Raji (cell line): ENCODE results near the gene NCAM1.

Experiments
- POLR2A ChIP-seq: IDR thresholded peaks from 2 replicates; pipeline ENCODE4 v1.6.1; 2011; ENCODE audit warnings: low read depth, low read length, control low read depth; ENCODE audit not compliant: insufficient read depth

The NCAM1 gene

DNA sequence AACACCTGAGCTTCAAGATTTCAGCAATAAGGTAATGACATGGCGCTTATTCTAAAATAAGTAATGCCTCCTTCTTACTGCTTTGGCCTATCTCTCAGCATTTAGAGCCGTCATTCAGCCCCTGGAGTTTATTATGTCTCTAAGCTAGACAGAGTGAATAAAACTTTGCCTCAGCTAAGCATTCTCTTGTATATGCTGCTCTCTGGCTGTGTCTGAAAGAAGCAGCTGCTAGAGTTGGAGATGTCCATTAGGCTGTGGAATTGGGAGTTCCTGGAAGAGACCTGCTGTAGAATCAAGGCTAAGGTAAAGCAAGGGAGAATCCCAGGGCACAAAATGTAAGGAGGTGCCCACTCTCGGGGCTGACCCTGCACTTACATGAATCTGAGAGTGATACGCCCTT is 317.7 kb downstream of the NCAM1 start:
- no peak for TF ChIP-seq POLR2A

DNA sequence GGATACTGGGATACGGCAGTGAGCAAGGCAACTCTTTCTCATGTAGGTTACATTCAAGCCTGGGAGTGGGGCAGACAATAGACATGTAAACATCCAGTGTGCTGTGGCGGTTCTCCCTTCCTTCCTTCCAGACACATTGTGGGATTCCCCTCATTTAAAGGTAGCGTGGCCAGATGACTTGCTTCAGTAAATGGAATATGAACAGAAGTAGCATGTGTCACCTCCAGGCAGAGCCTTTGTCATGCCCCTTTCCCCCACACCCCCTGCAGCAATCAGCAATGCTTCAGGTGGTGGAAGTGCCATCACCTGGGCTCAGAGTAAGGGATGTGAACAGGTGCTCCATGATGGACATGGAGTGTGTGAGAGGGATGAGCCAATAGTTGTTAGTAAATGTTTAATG is 318.4 kb downstream of the NCAM1 start:
- TF ChIP-seq POLR2A, result no peak

DNA sequence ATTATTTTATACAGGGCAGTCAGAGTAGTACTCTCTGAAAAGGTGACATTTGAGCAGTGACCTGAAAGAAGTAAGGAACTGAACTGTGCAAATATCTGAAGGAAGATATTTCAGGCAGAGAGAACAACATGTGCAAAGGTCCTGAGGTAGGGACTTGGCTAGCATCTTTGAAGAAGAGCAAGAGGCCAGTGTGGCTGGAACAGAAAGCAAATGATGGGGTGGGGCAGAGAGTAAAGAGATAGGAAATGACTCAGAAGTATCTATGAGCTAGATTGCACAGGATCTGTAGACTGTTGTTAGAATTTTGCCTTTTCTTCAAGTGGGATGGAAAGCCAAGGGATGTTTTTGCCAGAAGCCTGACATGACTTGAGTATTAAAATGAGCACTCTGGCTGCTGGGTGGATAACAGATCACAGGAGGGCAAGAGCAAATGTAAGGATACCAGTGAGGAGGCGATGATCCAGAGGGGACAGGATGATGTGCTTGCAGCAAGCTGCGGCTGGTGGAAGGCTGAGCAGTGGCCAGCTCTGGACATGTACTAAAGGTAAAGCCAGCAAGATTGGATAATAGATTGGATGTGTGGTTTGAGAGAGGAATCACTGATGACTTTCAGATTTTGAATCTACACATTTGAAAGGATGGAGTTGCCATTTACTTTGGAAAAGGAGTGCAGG is 320.0 kb downstream of the NCAM1 start:
- TF ChIP-seq POLR2A, result no peak

DNA sequence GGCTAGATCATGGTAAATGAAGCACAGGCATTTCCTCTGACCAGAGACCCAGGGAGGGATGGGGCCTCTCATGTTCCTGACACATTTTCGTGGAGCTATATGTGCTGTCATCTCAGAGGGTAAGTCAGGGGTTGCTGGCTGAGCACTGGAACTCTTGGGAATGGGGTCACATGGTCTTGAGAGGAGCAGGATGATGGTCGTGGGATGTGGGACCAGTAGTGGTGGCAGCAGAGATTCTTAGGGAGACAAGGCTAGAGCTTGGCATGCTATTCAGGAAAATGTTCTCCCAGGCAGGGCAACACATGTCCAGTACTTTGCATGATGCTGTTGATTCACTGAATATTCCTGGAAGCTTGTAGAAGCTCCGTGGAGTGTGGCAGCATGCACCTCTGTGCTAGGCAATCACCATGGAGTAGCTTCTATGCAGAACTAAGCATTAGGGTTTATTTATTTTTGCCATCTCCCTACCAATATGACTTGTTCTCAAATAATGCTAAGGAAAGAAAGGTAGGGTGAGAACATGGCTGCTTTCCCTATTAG is 321.7 kb downstream of the NCAM1 start:
- TF ChIP-seq POLR2A, result no peak

DNA sequence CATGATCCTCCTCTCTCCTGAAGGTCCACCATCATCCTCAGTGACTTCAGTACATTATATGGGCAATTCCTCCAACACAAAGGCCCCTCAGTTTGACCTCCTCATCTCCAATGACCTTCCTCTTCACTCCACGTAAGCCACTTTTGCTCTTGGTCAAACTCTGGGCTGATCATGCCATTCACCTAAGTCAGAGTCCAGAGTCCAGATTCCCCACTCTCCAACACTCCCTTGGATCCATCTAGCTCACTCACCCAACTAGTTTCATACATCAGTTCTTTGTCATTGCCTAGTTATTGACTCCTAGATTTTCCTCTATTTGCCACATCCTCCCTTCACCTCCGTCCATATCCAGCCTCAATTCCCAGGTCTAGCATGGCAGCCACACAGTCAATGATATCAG is 322.7 kb downstream of the NCAM1 start:
- no peak for TF ChIP-seq POLR2A

DNA sequence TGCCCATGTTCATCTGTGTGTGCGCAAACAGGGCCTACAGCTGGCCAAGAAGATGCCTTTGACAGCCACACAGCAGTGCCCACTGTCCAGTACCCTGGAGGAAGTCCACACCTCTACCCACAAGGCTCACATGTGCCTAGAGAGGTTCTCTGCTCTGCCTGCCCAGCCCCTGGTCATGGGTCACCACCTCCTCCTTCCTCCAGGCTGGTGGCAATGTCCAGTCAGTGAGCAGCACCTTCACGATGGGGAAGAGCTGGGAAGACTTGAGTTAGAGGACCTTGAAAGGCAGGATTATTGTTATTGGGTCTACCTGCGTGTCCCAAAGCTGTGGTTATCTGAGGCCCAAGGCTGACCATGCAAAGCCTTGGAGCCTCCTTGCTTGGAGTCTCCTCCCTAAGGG is 324.8 kb downstream of the NCAM1 start:
- no peak for TF ChIP-seq POLR2A

DNA sequence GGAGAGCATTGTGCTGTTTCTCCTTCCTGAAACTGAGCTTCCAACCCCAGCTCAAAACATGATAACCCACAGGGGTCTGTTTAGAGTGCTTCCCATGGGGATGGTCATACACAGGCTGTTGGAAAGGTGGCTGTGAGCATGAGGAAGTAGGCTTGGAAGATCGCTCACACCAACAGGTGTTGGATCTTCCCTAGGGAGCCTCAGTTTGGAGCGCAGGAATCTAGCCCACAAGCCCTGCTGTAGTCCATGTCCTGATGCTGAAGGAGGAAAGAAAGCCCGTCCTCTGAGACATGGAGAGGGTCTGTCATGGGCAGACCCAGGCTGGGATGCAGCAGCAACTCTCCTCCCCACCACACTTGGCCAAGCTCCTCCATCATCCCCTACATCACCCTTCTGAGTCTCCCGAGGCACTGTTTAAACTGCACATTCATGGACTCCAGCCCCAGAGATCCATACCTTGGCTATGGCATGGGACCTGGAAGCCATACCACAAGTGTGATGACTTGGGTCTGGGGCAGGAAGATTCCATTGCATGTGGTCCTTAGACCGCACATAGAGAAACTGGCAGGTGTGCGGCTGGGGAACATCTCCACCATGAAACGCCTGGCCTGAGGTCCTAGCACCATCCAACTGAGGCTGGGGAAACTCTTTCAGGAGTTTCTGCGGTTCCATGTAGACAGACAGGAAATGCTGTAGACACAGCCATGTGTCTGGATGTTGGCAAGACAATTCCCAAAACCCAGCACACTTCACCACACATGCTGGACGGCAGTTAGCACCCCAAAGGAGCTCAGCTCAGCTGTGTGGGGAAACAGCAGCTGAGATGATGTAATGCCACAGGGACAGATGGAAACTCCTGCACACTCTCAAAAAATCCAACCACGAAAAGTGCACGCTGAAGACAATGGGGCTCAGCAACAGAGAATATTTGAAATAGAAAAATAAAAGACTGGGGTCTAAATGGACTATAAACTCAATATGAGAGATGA is 325.6 kb downstream of the NCAM1 start:
- TF ChIP-seq POLR2A, result no peak

DNA sequence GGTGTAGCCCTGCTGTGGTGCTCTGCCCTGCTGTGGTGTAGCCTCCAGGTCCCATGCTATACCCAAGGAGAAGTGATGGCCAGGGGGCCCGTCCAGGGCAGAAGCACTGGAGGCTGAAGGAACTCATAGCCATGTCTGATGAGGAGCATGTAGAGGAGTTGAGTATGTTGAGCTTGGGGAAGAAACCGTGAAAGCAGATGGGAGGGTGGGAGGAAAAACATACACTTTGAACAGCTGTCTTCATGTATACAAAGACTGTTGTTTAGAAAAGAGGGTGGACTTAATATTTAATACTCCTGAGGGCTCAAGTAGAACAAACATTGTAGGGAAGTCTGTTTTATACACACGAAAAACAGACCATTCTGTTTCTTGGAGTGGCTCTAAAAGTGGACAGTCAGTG is 326.6 kb downstream of the NCAM1 start:
- TF ChIP-seq POLR2A, result no peak

DNA sequence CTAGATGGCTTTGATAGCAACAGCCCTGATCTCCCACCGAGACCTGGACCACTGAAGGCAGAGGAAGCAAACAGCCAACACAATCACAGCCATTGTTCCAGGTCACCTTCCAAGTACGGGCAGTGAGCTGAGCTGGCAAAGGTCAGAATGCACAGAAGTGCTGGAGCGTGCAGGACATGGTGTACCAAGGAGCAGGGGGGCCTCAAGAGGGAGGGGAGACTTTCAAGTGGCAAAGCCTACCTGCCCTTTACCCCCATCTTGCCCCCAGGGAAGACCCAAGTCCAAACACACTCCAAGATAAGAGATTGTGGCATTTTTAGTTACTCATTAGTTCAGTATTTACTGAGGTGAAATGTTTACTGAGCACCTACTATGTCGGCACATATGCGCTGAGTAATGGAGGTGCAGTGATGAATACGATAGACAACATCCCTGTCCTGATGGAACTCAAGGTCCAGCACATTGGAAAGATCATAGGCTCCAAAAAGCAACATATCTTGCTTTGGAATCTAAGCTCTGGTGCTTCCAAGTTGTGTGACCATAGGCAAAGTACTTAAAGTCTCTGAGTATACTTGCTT is 327.2 kb downstream of the NCAM1 start:
- no peak for TF ChIP-seq POLR2A

DNA sequence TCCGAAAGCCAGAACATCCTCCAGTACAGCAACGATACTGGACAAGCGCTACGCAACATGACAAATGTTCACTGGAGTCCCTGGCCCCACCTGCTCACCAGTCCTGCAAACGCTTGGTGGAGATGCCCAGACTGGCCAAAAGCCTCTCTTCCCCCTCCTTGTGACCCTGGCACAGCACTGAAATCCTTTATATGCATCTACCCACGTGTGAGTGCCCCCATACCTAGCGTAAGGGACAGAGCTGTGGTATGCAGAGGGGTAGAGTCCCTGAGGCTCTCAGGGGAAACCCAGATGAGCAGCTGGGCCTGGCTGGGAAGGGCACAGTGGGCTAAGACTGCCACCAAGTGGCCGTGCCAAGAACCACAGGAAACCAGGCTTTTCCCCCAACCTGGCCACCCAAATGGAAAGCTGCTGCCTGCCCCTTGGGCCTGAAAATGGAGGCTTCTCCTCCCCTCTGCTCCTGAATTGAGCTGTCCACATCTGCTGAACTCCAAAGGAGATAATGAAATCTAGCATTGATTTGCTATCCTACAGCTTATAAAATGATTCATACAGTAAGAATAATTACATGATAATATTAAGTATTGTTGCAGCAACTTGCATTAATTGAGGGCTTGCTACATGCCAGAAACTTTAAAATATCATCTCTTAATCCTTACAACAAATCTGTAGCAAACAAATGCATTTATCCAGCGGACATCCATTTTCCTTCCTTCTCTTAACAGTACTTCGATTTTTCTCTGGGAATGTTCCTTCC is 328.4 kb downstream of the NCAM1 start:
- no peak for TF ChIP-seq POLR2A

DNA sequence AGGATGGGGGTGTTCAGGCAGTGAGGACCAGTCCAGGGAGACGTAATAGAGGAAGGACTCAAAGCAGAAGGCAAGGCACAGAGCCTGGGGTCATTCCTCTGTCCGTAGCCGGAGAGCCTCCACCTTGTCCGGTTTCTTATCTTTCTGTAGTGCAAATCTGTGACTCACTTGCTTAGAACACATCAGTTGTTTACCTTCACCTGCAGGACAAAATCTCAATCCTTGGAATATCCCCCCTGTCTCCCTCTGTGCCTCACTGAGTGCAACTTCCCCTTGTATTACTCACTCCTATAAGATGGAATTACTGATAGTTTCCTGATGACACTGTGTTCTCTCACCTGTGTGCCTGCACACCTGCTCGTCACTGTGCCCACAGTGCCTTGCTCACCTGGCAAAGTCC is 332.7 kb downstream of the NCAM1 start:
- no peak for TF ChIP-seq POLR2A

DNA sequence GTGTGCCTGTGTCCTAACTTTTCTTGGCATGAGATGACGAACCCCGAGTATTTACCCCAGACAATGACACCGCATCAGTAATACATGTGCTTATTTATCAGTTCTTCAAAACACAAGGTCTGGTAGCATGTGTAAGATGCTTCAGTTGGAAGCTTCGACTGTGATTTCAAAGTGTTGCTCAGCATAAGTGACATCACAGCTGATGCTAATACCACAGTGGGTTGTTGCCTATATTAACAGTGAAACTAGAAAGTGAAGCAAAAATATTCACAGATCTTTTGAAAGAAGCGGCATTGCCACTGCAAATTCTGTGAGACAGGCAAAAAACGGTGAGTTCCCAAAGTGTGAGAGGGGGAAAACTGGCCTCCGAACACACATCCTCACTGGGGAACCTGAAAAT is 334.8 kb downstream of the NCAM1 start:
- TF ChIP-seq POLR2A, result no peak

DNA sequence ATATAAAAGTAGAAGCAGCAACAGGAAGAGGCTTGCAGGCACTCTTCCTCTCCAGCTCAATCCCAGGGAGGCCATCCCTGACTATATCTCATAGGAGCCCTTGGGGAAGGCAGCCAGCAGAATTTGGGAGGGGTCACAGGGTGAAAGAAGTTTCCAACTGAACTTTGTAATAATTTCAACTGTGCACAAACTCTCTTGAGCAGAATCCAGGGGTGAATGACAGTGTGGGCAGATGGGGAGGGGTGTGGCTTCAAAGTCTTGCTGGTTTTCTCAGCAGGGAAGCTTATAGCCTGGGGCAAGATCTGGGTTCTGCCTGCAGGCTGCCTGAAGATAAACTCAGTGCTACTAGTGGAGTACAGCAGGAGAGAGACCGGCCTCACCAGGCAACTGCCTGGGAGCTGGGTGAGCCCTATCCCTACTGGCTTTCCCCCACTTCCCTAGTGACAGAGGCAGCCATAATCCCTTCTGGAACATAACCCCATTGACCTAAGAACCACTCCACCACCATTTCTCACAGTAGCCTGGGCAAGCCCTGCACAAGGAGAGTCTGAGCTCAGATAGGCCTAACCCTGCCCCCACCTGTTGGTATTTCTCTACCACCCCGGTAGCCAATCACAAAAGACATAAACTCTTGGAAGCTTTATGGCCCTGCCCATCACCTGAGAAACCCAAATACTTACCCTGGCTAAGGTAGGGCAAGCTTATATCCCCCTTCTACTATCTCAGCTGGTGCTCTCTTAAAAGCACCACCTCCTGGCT is 335.4 kb downstream of the NCAM1 start:
- TF ChIP-seq POLR2A, result no peak

DNA sequence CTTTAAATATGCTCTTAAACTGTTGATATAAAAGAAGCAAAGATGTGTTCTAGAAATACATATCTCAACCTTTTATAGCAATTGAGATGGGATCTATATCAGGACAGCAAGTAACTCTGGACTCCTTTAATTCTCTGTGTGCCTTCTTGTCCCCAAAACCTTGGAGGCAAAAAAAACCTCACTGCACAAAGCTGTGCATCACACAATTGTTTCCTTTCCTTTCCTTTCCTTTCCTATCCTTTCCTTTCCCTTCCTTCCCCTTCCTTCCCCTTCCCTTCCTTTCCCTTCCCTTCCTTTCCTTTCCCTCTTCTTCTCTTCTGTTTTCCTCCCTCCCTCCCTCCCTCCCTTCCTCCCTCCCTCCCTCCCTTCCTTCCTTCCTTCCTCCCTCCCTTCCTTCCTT is 343.7 kb downstream of the NCAM1 start:
- TF ChIP-seq POLR2A, result no peak
